GM21528 (cell line): ENCODE measurements around the gene CDK5RAP2.

ENCODE experiments used
- ATAC-seq: cut with Tn5 transposase; IDR thresholded peaks from one replicate; pipeline ENCODE4 v1.9.1; 2021; ENCODE audit warnings: mild to moderate bottlenecking, moderate library complexity; ENCODE audit not compliant: unreplicated experiment, low FRiP score

Gene CDK5RAP2

DNA sequence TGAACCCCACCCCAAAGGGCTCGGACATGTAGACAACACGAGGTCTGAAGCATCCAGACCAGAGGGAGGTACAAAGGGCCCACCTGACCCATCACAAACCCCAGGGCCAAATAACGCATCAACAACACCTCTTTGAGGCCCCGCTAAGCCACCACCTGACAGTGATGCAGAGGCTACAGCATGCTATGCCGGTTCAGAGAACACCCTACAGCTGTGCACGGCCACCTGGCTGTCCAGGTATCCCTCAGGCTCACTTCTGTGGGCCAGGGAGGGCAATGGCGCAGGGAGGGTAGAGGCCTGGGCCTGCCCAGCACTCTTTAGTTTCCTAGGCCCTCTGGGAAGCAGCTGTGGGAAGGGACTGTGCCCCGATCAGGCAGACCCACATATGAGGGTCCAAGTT, 190.1 kb downstream of the CDK5RAP2 start:
- no peak for ATAC-seq

DNA sequence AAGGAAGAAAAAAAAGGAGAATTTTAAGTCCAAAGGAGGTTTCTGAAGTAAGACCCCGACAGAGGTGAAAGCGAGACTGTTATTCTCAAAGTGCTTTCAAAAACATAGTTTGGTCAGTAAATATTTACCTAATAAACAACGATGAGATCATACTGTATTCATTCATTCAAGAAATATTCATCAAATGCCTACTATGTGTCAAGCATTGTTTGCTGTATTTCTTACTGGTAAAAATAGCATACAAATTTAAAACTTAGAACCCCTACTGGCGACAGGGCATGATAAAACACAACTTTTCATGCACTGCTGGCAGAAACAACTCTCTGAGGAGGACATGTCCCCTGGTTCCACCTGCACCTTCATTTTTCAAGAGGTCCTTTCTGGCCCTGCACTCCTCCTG, 190.7 kb downstream of the CDK5RAP2 start:
- no peak for ATAC-seq

DNA sequence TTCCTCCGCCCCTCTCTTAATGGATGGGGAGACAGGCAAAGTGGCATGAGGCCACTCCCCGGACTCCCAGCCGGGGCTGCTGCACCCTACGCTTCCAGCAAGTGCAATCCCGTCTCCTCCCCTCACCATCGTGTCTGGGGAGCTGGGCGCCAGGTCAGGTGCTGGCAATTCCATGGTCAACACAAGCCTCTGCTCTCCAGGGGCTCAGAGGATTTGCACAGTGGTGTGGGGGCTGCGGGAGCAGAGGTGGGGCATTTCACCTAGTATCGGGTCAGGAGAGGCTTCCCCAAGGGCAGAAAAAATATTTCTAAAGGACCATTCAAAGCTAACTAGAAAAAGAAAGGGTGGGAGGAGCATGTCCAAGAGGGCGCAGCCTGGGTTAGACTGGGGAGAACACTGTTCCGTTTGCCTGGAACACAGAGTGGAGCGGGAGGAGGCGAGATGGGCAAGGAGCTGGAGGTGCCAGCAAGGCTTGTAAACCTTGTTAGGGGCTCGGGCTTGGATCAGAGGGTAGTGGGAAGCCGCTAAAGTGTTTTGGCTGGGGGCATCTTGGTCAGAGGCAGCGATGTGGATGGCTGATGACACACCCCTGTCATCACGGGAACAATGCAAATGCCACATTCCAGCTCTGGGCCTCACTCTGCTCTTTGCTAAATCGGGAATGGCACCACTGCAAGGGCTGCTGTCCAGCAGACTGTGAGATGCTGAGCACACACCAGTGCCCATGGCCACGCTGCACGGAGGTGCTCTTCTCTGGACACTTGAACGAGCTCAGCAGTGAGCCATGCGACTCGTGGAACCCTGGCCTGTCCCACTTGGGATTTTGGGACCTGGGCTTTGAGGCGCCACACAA, 191.7 kb downstream of the CDK5RAP2 start:
- no peak for ATAC-seq

DNA sequence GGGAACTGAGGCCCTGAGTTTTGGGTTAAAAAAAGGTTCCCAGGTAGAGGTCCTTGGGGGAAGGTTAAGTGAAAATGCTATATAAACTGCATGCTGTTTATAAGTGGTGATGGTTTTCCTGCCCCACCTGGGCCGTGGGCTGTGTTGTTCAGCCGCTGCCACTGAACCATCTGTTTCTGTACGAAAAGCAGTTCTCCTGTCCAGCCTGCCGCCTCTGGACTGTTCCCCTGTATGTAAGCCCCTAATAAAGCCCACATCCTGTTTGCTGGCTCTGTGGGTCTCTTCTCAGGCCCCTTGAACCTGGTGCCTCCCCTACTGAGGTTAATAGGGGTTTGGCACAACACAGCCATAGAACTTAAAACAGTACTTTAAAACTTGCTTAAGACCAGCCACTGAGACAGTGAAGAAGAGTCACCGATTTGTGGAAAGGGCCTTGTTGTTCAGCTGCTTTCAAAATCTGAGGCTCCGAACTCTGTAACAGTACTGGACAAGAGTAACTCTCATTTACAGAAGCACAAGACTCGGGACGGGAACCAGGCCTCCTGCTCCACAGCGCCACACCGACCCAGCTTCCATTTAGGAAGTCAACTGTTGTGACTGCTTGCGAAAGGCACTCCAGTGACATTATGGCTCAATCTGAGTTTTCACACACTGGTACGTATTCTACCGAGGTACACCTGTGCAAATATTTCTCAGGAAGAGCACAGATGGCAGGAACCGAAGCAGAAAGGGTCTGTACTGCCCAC, 192.5 kb downstream of the CDK5RAP2 start:
- ATAC-seq = no peak

DNA sequence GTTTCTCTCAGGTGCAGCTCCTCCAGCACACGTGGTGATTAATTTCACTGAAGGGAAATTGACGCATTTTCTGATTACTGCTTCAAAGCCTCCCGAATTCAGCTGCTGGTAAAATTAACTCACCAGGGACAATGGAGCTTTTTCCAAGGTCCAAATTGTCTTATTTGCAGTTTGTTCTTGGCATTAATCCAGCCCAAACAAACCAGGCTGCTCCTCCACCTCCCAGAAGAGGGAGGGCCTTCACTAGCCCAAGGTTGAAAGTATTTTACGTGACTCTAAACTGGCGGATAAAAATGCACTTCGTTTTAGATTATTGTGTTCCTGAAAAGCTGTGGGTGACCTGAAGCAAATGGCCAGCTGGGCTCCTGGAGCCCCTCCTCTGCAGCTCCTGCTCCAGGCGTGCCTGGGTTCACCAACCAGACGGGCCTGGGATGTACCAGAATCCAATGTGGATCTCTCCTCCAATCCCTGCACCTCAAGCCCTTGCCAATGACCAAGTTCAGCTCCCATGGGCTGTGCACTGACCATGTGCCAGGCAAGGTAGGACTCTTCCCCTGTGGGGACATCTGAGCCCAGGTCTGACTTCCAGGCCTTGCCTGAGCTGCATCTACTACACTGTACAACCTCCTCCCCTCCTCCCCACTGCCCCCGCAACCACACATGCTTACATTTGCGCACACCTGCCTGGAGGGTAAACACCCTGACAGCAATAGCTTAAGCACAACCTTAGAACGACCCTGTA, 193.4 kb downstream of the CDK5RAP2 start:
- ATAC-seq = no peak

DNA sequence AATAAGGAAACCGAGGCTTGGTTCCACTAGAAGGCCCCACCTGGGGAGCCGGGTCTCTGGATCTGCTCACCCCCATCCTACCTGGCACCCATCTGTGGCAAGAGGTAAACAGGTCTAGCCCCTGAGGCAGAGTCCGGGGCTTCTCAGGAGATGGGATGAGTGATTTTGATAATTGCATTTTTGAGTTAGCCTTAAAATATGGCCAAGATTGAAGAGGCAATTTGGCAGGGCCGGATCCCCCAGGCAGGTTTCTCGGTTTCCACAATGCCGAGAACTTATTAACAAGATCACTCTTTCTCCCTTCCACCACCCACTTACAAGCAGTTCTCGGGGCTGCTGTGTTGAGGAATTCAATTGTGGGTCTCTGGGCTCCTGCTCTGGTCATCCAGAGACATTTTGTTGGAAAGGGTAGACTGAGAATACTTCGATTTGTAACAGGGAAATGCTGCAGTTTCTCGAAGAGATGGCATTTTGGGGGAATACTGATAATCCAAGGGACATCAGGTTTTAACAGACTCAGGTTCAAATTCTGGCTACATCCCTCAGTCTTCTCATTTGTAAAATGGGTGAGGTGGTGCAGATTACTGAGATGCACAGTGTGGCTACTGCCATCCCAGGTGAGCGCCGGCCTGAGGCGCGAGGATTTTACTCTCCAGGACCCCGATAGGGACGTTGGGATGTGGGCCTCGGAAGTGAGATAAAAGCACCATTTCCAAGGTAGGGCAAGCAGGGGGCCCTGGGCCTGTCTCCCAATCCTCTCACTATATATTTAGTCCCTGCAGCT, 194.2 kb downstream of the CDK5RAP2 start:
- no peak for ATAC-seq

DNA sequence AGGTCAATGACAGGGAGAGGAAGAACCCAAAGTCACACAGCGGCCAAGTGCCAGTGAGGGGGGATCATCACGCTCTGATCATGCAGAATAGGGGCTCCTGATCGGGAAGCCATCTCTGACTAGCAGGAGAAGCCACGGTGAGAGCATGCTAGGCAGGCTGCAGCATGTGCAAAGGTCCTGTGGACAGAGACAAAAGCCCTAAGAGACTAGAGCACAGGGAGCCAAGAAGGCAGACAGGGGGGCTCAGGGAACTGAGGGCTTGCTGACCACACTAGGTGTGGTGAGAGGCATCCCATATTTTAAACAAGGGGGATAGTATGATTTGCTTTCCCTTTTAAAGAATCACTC, 195.1 kb downstream of the CDK5RAP2 start:
- no peak for ATAC-seq

DNA sequence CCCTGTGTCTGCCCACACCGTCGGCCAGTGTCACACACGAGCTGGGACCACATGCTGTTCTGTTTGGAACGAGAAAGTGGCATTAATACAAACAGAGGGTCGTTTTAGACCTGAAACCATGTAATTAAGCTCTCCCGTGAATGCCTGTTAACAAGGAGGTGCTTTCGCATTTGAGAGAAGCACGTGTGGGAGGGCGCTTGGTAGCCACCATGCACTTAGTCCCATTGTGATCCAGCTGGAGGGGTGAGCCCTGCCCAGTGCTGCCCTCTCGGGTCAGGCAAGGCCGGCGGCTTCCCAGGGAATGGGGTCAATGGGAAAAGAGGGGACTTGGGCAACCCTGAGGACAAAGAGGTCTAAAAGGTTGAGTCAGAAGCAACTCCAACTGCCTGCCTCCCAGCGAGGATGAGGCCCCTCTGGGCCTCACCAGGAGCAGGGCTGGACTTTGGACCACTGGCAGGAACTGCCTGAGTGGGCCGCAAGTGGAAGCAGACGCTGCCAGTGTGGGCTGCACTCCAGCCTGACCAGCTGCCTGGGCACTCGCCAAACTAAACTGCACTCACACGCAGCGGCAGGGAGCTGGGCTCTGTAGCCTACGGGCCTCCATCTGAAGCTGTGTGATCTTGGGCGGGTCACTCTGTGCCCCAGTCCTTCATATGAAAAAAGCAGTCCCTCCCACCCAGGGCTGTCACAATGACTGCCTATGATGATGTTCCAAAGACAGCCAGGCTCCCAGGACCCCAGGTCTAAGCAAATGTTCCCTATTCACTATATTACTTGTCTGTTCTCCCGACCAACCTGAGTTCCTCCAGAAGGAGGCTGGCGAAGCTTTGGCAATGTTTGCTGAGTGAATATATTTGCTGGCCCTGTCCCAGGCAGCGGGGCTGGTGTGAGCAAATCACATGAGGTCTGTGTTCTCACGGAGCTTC, 195.7 kb downstream of the CDK5RAP2 start:
- no peak for ATAC-seq

DNA sequence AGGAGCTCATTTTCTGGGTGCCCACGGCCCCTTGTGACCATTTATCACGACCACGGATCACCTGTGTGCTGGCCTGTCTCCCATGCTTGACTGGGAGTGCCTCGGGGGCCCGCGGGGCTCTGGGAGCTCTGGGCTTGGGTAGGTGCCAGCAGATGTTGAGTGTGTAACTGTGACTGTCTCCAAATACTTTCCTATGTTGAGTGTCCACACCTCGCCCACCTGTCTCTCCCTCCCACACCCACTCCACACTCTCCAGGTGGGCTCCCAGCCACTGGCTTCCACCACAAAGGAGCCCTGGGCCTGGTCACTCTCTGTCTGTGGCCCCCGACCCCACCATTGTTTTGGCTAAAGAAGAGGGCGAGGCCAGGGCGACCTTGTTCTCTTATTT, 196.4 kb downstream of the CDK5RAP2 start:
- ATAC-seq = no peak

DNA sequence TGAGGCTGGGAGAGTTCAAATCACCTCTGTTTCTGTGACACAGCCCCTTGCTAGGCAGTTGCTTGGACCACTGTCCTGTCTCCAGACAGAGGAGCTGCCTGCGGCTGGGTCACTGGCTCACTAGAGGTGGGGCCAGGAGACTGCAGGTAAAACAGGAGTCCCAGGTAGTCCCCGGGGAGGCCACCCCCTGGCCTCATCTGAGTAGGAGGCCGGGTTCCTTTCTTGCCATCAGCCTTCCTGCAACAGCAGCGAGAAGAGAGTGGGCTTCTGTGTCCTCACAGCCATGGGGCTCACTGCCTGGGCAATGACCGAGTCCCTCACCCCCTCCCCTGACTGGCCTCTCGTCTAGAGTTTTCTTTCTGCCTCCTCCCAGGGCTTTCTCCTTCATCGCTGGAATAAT, 197.5 kb downstream of the CDK5RAP2 start:
- ATAC-seq = no peak

DNA sequence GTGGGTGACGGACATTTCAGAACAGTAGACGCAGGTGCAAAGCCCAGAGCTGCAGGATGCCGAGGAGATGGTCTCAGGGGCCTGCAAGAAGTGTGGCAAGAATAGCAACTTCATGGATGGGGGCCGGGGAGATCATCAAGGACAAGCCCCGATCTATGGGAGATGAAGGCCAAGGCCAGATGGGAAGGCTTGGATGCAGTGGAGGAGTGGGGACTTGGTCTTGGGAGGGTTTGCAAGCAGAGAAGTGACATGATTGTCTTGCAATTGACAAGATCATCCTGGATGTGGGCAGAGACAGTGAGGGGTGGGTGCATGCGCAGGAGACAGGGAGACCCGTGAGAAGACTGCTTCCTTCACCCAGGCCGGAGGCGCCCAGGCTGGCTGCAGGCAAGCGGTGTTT, 198.1 kb downstream of the CDK5RAP2 start:
- no peak for ATAC-seq

DNA sequence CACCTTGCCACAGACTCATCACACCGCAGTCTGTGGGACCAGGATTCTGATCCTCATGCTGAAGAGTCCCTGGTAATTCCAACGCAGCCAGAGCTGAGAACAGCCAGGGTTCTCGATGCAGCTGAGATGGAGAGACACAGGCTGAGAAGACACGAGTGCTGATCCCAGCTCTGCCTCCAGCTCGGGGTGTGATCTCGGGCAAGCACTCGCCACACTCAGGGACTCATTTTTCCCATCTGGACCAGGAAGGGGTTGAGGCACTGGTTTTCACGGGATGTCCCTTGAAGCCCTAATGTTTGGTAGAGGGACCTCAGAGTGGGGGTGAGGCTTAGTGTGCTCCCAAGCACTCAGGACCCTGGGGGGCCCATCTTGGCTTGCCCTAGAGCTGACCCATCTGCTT, 200.4 kb downstream of the CDK5RAP2 start:
- ATAC-seq = no peak

DNA sequence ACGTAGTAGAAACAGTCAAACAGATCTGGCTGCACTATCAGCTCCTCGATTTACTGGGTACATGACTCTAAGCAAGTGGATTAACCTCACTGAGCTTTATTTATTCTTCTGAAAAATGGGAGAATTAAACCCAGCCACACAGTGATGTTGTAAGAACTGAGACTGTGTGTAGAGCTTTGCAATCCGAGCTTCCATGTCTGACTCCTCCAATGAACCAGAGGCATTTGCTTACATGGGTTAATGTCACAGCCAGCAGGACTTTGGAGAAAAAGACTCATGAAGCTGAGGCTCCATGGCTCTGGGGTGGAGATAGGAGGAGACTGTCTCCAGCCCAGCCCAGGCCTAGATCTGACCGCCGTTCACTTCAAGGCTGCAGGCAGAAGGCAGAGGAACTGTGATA, 201.3 kb downstream of the CDK5RAP2 start:
- ATAC-seq = no peak

DNA sequence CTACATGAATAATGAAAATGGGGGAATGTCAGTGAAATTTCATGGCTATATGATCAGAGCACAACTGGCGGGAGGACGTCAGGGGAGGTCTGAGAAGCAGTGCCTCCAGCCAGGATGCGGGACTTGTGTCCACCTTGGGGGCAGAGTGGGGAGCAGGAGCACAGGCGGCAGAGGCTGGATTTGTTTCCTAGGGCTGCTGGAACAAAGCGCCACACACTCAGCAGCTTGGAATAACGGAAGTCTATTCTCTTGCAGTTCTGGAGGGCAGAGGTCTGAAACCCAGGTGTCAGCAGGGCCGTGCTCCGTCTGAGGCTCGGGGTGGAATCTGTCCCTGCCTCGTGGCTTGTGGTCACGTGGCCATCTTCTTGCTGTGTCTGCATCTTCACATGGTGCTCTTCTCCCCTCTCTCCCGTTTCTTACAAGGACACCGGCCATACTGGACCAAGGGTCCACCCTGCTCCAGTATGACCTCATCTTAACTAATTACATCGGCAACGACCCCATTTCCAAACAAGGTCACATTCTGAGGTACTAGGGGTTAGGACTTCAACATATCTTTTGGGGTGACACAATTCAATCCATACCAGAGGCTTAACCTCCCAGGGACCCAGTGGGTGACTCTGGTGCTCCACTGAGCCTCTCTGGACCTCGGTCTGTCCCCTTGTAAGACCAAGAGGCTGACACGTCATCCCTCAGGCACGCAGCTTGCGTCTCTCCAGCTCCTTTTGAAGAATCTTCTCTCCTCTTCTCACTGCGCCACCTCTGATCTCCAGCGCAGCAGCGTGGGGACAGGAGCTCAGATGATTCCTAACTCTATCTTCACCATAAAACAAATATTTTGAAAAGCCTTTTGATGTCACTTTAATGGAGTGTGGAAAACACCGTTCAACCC, 202.5 kb downstream of the CDK5RAP2 start:
- ATAC-seq = no peak

DNA sequence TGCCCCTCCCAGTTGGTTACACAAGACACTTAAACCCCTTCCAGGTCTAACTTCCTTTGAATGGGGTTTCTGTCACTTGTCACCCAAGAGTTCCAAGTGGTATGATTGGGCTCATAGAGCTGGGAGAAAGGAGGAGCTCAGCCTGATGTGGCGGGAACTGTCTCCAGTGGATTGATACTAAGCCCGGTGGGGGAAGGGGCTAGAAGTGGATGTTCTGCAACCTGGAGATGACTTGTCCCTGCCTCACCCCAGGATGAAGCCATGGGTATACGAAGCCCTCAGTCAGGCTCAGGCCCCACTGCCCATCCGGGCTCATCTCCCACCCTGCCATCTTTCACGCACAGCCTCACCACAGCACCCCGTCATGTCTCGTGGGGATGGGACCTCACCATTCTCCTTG, 203.9 kb downstream of the CDK5RAP2 start:
- ATAC-seq = no peak

DNA sequence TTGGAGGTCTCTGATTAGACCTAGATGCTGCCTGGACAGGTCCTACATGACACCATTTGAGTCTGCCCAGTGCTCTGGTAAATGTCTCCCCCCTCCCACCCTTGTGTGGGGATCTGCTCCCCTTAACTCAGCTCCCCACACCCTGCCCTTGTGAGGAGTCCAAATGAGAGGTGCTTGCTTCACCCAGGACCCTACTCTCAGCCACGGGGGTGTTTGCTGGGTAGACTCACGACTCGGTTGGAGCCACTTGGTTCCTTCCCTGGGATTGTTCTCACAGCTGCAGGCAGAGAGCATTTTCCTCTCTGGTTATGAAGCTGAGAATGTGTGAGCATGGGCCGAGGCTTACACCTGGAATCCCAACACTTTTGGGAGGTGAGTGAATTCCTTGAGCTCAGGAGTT, 204.7 kb downstream of the CDK5RAP2 start:
- ATAC-seq = no peak

DNA sequence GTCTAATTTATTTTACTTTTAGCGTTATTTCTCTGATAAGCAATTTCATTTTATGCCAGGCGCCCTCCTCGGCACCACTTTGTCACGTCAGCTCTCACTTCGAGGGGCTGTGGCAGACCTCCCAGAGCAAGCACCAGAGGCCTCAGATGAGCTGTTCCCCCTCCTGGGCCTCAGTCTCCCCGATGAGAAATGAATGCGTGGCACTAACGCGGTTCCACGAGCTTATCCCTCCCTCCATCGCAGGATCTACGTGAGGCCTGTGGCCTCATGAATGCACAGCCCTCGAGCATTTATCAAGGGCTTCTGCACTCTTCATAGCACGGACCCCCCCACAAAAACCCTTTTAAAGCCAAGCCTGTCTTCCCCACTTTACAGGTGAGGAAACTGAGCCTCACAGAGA, 205.2 kb downstream of the CDK5RAP2 start:
- no peak for ATAC-seq

DNA sequence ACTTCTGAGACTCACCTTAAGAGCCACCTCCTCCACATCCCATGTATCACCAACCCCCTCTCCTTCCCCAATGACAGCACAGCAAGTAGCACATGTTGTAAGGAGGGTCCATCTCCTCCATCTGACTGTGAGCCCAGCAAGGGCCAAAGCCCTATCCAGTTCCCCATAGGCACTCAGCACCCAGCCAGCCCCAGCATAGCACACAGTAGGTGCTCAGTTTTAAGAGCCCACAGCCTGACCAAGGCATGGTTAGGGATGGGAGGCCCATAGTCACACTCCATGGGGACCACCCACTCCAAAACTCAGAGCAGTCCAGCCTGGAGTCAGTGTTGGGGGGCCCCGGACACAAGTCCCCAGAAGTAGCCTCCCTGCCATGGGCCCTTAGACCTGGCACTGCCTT, 205.7 kb downstream of the CDK5RAP2 start:
- ATAC-seq = no peak

DNA sequence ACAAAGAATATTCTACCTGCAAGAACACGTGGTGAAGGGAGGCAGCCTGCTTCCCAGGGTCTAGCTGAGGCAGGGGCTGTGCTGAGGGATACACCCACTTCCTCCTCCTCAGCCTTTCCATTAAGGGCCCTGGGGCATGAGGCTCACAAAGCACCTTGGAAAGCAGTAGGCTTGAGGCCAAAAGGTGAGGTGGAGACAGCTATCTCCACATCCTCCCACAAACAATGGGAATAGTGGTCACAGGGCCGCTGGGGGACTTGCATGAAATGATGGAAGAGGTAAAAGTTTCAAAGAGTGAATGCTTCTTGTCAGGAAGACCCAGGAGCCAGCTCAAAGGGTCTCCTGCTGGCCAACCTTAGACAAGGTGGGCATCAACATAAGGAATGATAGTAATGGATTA, 207.9 kb downstream of the CDK5RAP2 start:
- no peak for ATAC-seq
